ENCODE data around the gene CASP5. TPM values are rescaled to one million over a fixed set of nuclear protein-coding genes. Genes with fewer than 3 reads are reported as not detected.
"Not testable (repeated sequence)": the region's sequence is repeated elsewhere in the genome, so short reads cannot be mapped to it uniquely, and the experiment has no call there.

Gene CASP5
- polyA plus RNA-seq, 1 donor from 2014 or later = not detected

DNA sequence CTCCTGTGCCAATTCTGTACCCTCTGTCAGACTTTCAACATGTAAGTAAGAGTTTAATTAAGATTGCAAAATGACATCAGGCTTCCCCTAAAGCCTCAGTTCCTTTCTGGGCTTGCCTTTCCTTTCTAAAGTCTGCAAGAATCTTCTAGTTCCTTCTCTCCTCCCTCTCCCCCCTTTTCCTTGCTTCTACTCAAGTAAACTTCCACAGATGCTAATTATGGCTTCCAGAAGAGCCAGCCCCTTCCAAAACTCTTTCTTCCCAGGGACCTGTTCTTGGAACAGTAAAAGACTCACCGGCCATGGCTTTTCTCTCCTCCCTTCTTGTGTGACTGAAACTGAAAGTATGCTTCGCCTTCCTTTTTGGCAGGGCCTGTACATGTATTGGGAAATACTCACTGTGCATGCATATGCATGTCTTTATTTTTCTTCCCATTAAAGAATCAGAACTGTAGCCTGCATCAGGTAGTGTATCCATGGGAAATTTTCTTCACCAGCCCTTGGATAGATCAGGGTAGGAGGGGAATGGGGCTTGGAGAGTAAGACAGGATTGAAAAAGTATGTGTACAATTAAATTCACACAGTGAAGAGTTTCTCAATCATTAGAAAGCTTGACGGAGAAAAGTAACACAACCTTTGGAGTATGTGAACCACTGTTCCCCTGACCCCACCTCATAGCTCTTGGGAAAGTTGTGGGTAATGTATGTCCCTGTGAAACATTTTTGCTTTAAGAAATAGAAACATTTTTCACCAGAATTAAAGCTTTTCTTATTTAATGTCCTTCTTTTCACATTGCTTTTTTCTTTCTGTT, 12.0 kb upstream of the CASP5 start, which contains the start of gene CASP1:
Gene CASP1 (minus strand): TSS at position 332 of the 808 bp plus-strand sequence. CDS start 31 bp downstream, at position 301.
- Histone ChIP-seq H2AFZ (ENCODE audit: low read depth, low read length) (no peak within 1 kb of the TSS), H3K9me2 (ENCODE audit: insufficient read depth, low read length) (no peaks in the 10 kb centered on the region), H3K27ac (ENCODE audit: low read length) (no peak within 1 kb of the TSS), H3K9ac (ENCODE audit: low read length) (no peak within 1 kb of the TSS), H3F3A (ENCODE audit: insufficient read depth, low read length, poor library complexity, severe bottlenecking) (no peaks in the 10 kb centered on the region), H3K27me3 (ENCODE audit: insufficient read depth, low read depth, low read length) (no peaks in the 10 kb centered on the region), H3K9me3 (ENCODE audit: low read length) (no peaks in the 10 kb centered on the region), H3K4me3 (ENCODE audit: low read length) (no peak within 1 kb of the TSS), H3K36me3 (ENCODE audit: insufficient read depth, low read length) (no peaks in the 10 kb centered on the region), H3K79me2 (replicated peaks; ENCODE audit: insufficient read depth, low read length) (no peaks in the 10 kb centered on the region), H4K20me1 (ENCODE audit: insufficient read depth) (no peaks in the 10 kb centered on the region), H3K4me2 (ENCODE audit: low read length) (no peak within 1 kb of the TSS)
- TF ChIP-seq TAF1 (IDR thresholded peaks at IDR 0.05; ENCODE audit: low read depth) (no peak), EP300 (conservative IDR thresholded peaks at IDR 0.05; ENCODE audit: poor library complexity, severe bottlenecking) (no peak), SMC3 (conservative IDR thresholded peaks at IDR 0.05; ENCODE audit: poor library complexity) (no peak), RAD21 (conservative IDR thresholded peaks at IDR 0.05) (no peak), EZH2 (IDR thresholded peaks at IDR 0.05; ENCODE audit: borderline replicate concordance, insufficient read depth, low read length, poor library complexity, severe bottlenecking) (no peak), POLR2AphosphoS5 (IDR thresholded peaks at IDR 0.05) (no peak), MXI1 (conservative IDR thresholded peaks at IDR 0.05; ENCODE audit: poor library complexity, severe bottlenecking) (no peak)
- TF ChIP-seq, protein P1, sequence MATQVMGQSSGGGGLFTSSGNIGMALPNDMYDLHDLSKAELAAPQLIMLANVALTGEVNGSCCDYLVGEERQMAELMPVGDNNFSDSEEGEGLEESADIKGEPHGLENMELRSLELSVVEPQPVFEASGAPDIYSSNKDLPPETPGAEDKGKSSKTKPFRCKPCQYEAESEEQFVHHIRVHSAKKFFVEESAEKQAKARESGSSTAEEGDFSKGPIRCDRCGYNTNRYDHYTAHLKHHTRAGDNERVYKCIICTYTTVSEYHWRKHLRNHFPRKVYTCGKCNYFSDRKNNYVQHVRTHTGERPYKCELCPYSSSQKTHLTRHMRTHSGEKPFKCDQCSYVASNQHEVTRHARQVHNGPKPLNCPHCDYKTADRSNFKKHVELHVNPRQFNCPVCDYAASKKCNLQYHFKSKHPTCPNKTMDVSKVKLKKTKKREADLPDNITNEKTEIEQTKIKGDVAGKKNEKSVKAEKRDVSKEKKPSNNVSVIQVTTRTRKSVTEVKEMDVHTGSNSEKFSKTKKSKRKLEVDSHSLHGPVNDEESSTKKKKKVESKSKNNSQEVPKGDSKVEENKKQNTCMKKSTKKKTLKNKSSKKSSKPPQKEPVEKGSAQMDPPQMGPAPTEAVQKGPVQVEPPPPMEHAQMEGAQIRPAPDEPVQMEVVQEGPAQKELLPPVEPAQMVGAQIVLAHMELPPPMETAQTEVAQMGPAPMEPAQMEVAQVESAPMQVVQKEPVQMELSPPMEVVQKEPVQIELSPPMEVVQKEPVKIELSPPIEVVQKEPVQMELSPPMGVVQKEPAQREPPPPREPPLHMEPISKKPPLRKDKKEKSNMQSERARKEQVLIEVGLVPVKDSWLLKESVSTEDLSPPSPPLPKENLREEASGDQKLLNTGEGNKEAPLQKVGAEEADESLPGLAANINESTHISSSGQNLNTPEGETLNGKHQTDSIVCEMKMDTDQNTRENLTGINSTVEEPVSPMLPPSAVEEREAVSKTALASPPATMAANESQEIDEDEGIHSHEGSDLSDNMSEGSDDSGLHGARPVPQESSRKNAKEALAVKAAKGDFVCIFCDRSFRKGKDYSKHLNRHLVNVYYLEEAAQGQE (IDR thresholded peaks at IDR 0.05; ENCODE audit: borderline replicate concordance) = no peak
- TF ChIP-seq, protein P2, sequence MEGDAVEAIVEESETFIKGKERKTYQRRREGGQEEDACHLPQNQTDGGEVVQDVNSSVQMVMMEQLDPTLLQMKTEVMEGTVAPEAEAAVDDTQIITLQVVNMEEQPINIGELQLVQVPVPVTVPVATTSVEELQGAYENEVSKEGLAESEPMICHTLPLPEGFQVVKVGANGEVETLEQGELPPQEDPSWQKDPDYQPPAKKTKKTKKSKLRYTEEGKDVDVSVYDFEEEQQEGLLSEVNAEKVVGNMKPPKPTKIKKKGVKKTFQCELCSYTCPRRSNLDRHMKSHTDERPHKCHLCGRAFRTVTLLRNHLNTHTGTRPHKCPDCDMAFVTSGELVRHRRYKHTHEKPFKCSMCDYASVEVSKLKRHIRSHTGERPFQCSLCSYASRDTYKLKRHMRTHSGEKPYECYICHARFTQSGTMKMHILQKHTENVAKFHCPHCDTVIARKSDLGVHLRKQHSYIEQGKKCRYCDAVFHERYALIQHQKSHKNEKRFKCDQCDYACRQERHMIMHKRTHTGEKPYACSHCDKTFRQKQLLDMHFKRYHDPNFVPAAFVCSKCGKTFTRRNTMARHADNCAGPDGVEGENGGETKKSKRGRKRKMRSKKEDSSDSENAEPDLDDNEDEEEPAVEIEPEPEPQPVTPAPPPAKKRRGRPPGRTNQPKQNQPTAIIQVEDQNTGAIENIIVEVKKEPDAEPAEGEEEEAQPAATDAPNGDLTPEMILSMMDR (IDR thresholded peaks at IDR 0.05; ENCODE audit: poor library complexity, severe bottlenecking) = no peak

DNA sequence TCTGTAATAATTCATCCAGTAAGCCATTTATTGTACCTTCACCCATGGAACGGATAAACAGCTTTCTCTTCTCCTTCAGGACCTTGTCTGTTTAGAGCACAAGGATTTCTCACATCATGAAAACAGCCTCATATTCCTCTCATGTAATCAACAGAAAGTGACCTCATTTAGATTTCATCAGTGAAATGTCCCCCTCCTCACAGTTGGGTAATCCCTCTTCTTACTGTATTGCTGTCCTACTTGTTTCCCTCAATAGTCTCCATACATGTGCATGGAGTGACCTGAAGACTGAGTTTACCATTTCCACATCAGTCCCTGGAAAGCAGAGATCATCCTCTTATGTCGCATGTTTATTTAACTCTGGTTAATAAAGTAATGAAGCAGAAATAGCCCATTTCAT, 11.4 kb upstream of the CASP5 start:
- H3K9me2 ChIP-seq (ENCODE audit: insufficient read depth, low read length); H3K27me3 ChIP-seq (ENCODE audit: insufficient read depth, low read depth, low read length); H3K4me3 ChIP-seq (ENCODE audit: low read length); H3K36me3 ChIP-seq (ENCODE audit: insufficient read depth, low read length); H3K4me2 ChIP-seq (ENCODE audit: low read length); H2AFZ ChIP-seq (ENCODE audit: low read depth, low read length); H3K79me2 ChIP-seq (replicated peaks; ENCODE audit: insufficient read depth, low read length); H3K27ac ChIP-seq (ENCODE audit: low read length); H3F3A ChIP-seq (ENCODE audit: insufficient read depth, low read length, poor library complexity, severe bottlenecking); H3K9ac ChIP-seq (ENCODE audit: low read length); H3K9me3 ChIP-seq (ENCODE audit: low read length); H4K20me1 ChIP-seq (ENCODE audit: insufficient read depth): not testable (repeated sequence)
